ENCODE measurements around the gene HBS1L. TPM values are rescaled to one million over a fixed set of nuclear protein-coding genes. Genes with fewer than 3 reads are reported as not detected.
A peak's percentile ranks its signal among the peaks of the same experiment; 100 is the strongest.

Gene HBS1L
- total and polyA plus RNA-seq, 9 of the 15 experiments (the other 6 are each of a cell fraction or from before 2014, with no cell fraction given), result 101 to 199 (median 145) TPM

- TF ChIP-seq PBX2 (CRISPR knock-in tag; IDR thresholded peaks at IDR 0.05; ENCODE audit: low read depth), result no peak
- TF ChIP-seq PBX2 (tag; conservative IDR thresholded peaks at IDR 0.05; ENCODE audit: low read depth), result peak; percentile 94
- TF ChIP-seq SRSF1 (IDR thresholded peaks at IDR 0.05; ENCODE audit: low read depth, low read length), result no peak
- TF ChIP-seq DEAF1 (CRISPR knock-in tag; IDR thresholded peaks at IDR 0.05), result no peak
- TF ChIP-seq MTF1 (CRISPR knock-in tag; IDR thresholded peaks at IDR 0.05; ENCODE audit: borderline replicate concordance), result no peak
- no peak for TF ChIP-seq ZNF347 (CRISPR knock-in tag; IDR thresholded peaks at IDR 0.05; ENCODE audit: low read depth)
- TF ChIP-seq PML (IDR thresholded peaks at IDR 0.05; ENCODE audit: low read length), result peak; percentile 80
- TF ChIP-seq POLR2AphosphoS5 (IDR thresholded peaks at IDR 0.05; ENCODE audit: control insufficient read depth, insufficient read depth, low read depth, low read length), result peak; percentile 69; the same call in 1 of the 2 replicates
- TF ChIP-seq NCOA2 (IDR thresholded peaks at IDR 0.05; ENCODE audit: partially characterized antibody in 2 of 2), result peak in 1 of 2 experiments; percentile 25
- TF ChIP-seq HDAC6 (IDR thresholded peaks at IDR 0.05; ENCODE audit: low read depth, low read length), result no peak
- no peak for TF ChIP-seq POLR2AphosphoS2 (IDR thresholded peaks at IDR 0.05; ENCODE audit: low read length)
- TF ChIP-seq ZNF282 (CRISPR knock-in tag; IDR thresholded peaks at IDR 0.05), result no peak
- TF ChIP-seq NCOA6 (IDR thresholded peaks at IDR 0.05), result no peak
- TF ChIP-seq MAFG (tag; conservative IDR thresholded peaks at IDR 0.05), result 0 out of 2 replicates have a peak, but pooled peaks have one; percentile 5
- 0 out of 4 replicates have a peak, but pooled peaks of 1 of the 2 experiments have one; percentile 34 for TF ChIP-seq MAZ (CRISPR knock-in tag; conservative IDR thresholded peaks at IDR 0.05 in 1 of 2, IDR thresholded peaks at IDR 0.05 in 1 of 2)
- TF ChIP-seq HES1 (IDR thresholded peaks at IDR 0.05; ENCODE audit: low read depth), result no peak
- 0 out of 4 replicates have a peak, but pooled peaks of 1 of the 2 experiments have one; percentile 42 for TF ChIP-seq TBL1XR1 (IDR thresholded peaks at IDR 0.05; ENCODE audit: low read length in 2 of 2)
- no peak for TF ChIP-seq ZZZ3 (IDR thresholded peaks at IDR 0.05)
- TF ChIP-seq DNMT1 (IDR thresholded peaks at IDR 0.05), result no peak
- TF ChIP-seq CBFA2T3 (IDR thresholded peaks at IDR 0.05), result peak; percentile 91
- no peak for TF ChIP-seq KDM2B (CRISPR knock-in tag; IDR thresholded peaks at IDR 0.05)
- TF ChIP-seq ZNF76 (CRISPR knock-in tag; IDR thresholded peaks at IDR 0.05; ENCODE audit: borderline replicate concordance), result no peak
- TF ChIP-seq PYGO2 (tag; IDR thresholded peaks at IDR 0.05), result 0 out of 2 replicates have a peak, but pooled peaks have one; percentile 19
- TF ChIP-seq ARID1B (IDR thresholded peaks at IDR 0.05), result peak; percentile 91
- TF ChIP-seq ZBTB8A (IDR thresholded peaks at IDR 0.05; ENCODE audit: partially characterized antibody), result no peak
Observed at GRCh38 chr6:135073756-135074393, 19.3 kb upstream of the HBS1L start (continued).
